Measurements from ENCODE around the gene LZTFL1. TPM values are rescaled to one million over a fixed set of nuclear protein-coding genes. Genes with fewer than 3 reads are reported as not detected.
"Not testable (repeated sequence)": the region's sequence is repeated elsewhere in the genome, so short reads cannot be mapped to it uniquely, and the experiment has no call there.

The LZTFL1 gene
- total RNA-seq, 2 donors from 2014 or later, result 12.1 to 19.8 TPM

- H3K9ac ChIP-seq (ENCODE audit: extremely low read depth, low read length, poor library complexity, severe bottlenecking), result no peak overlapping the region
- no peaks in the 10 kb centered on the region for H3K36me3 ChIP-seq (ENCODE audit: control insufficient read depth, insufficient read depth, low read length)
- peaks cover 9% of the 10 kb centered on the region for H3K9me3 ChIP-seq (ENCODE audit: control insufficient read depth, low read length)
- no peak overlapping the region for H3K27ac ChIP-seq (ENCODE audit: low read depth, low read length)
- Mint-ChIP-seq H3K27me3 (ENCODE audit: insufficient read depth) (peaks cover 32% of the 10 kb centered on the region), H3K9me3 (peaks cover 6% of the 10 kb centered on the region), H3K36me3 (ENCODE audit: low read depth) (no peaks in the 10 kb centered on the region), H3K4me3 (no peak overlapping the region), H3K4me1 (no peaks in the 10 kb centered on the region), H3K27ac (no peak overlapping the region)
- DNase-seq, result no peak
- no peak overlapping the region for H3K4me3 ChIP-seq (ENCODE audit: low read length)
- H3K27me3 ChIP-seq (ENCODE audit: control insufficient read depth, insufficient read depth, low read length, poor library complexity, severe bottlenecking), result peaks cover 54% of the 10 kb centered on the region
- TF ChIP-seq, protein P1, sequence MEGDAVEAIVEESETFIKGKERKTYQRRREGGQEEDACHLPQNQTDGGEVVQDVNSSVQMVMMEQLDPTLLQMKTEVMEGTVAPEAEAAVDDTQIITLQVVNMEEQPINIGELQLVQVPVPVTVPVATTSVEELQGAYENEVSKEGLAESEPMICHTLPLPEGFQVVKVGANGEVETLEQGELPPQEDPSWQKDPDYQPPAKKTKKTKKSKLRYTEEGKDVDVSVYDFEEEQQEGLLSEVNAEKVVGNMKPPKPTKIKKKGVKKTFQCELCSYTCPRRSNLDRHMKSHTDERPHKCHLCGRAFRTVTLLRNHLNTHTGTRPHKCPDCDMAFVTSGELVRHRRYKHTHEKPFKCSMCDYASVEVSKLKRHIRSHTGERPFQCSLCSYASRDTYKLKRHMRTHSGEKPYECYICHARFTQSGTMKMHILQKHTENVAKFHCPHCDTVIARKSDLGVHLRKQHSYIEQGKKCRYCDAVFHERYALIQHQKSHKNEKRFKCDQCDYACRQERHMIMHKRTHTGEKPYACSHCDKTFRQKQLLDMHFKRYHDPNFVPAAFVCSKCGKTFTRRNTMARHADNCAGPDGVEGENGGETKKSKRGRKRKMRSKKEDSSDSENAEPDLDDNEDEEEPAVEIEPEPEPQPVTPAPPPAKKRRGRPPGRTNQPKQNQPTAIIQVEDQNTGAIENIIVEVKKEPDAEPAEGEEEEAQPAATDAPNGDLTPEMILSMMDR (conservative IDR thresholded peaks at IDR 0.05), result no peak
- no peaks in the 10 kb centered on the region for H3K4me1 ChIP-seq (ENCODE audit: control insufficient read depth, insufficient read depth, low read length)
- 84 to 90% methylated on average over 2 to 6 of the region's 7 CpGs for WGBS, 2 experiments (ENCODE audit: insufficient coverage in 1 of 2, insufficient read length in 1 of 2)
These were observed 19.3 kb upstream of the LZTFL1 start for GRCh38 chr3:45861043-45861719.

GRCh38 chr3:45860481-45860880 lies 18.6 kb upstream of the LZTFL1 start:
- Histone ChIP-seq H3K9me3 (ENCODE audit: control insufficient read depth, low read length) (peaks cover 9% of the 10 kb centered on the region), H3K36me3 (ENCODE audit: control insufficient read depth, insufficient read depth, low read length) (no peaks in the 10 kb centered on the region), H3K27ac (ENCODE audit: low read depth, low read length) (no peak overlapping the region), H3K4me1 (ENCODE audit: control insufficient read depth, insufficient read depth, low read length) (no peaks in the 10 kb centered on the region), H3K4me3 (ENCODE audit: low read length) (no peak overlapping the region), H3K9ac (ENCODE audit: extremely low read depth, low read length, poor library complexity, severe bottlenecking) (no peak overlapping the region), H3K27me3 (ENCODE audit: control insufficient read depth, insufficient read depth, low read length, poor library complexity, severe bottlenecking) (peaks cover 48% of the 10 kb centered on the region)
- Mint-ChIP-seq H3K9me3 (peaks cover 6% of the 10 kb centered on the region), H3K27ac (no peak overlapping the region), H3K27me3 (ENCODE audit: insufficient read depth) (peaks cover 31% of the 10 kb centered on the region), H3K4me1 (no peaks in the 10 kb centered on the region), H3K4me3 (no peak overlapping the region), H3K36me3 (ENCODE audit: low read depth) (no peaks in the 10 kb centered on the region)
- WGBS, 2 experiments (ENCODE audit: insufficient coverage in 1 of 2, insufficient read length in 1 of 2), result 87 to 95% methylated on average over 4 of the region's 4 CpGs
- TF ChIP-seq, protein P1 (conservative IDR thresholded peaks at IDR 0.05), result no peak
- no peak for DNase-seq

- H3K36me3 Mint-ChIP-seq (ENCODE audit: low read depth), result no peaks in the 10 kb centered on the region
- Histone ChIP-seq H3K4me3 (ENCODE audit: low read length) (no peak overlapping the region), H3K9me3 (ENCODE audit: control insufficient read depth, low read length) (peaks cover 9% of the 10 kb centered on the region), H3K36me3 (ENCODE audit: control insufficient read depth, insufficient read depth, low read length) (no peaks in the 10 kb centered on the region), H3K27ac (ENCODE audit: low read depth, low read length) (no peak overlapping the region), H3K4me1 (ENCODE audit: control insufficient read depth, insufficient read depth, low read length) (no peaks in the 10 kb centered on the region), H3K27me3 (ENCODE audit: control insufficient read depth, insufficient read depth, low read length, poor library complexity, severe bottlenecking) (peaks cover 54% of the 10 kb centered on the region), H3K9ac (ENCODE audit: extremely low read depth, low read length, poor library complexity, severe bottlenecking) (no peak overlapping the region)
- H3K27me3 Mint-ChIP-seq (ENCODE audit: insufficient read depth), result peaks cover 37% of the 10 kb centered on the region
- TF ChIP-seq, protein P1 (conservative IDR thresholded peaks at IDR 0.05), result no peak
- H3K27ac Mint-ChIP-seq, result no peak overlapping the region
- peaks cover 6% of the 10 kb centered on the region for H3K9me3 Mint-ChIP-seq
- DNase-seq, result no peak
- no peaks in the 10 kb centered on the region for H3K4me1 Mint-ChIP-seq
- WGBS, 2 experiments (ENCODE audit: insufficient coverage in 1 of 2, insufficient read length in 1 of 2), result 67 to 85% methylated on average over 4 to 7 of the region's 7 CpGs
- H3K4me3 Mint-ChIP-seq, result no peak overlapping the region
These were observed 17.1 kb upstream of the LZTFL1 start for GRCh38 chr3:45858809-45859543.

DNA sequence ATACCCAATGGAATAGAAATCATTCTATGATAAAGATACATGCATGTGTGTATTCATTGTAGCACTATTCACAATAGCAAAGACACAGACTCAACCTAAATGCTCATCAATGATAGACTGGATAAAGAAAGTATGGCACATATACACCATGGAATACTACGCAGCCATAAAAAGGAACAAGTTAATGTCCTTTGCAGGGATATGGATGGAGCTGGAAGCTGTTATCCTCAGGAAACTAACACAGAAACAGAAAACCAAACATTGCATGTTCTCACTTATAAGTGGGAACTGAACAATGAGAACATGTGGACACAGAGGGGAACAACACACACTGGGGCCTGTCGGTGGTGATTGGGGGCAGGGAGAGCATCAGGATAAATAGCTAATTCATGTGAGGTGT lies 15.1 kb upstream of the LZTFL1 start:
- H3K9me3 Mint-ChIP-seq; H3K4me1 Mint-ChIP-seq; H3K36me3 ChIP-seq (ENCODE audit: control insufficient read depth, insufficient read depth, low read length); H3K9ac ChIP-seq (ENCODE audit: extremely low read depth, low read length, poor library complexity, severe bottlenecking); H3K9me3 ChIP-seq (ENCODE audit: control insufficient read depth, low read length); H3K27ac Mint-ChIP-seq; H3K4me3 ChIP-seq (ENCODE audit: low read length); H3K4me1 ChIP-seq (ENCODE audit: control insufficient read depth, insufficient read depth, low read length); H3K27ac ChIP-seq (ENCODE audit: low read depth, low read length); DNase-seq; H3K4me3 Mint-ChIP-seq; H3K36me3 Mint-ChIP-seq (ENCODE audit: low read depth): not testable (repeated sequence)
- WGBS, 2 experiments (ENCODE audit: insufficient coverage in 1 of 2, insufficient read length in 1 of 2), result 67 to 89% methylated on average over 1 to 2 of the region's 2 CpGs
- H3K27me3 Mint-ChIP-seq (ENCODE audit: insufficient read depth), result peaks cover 47% of the 10 kb centered on the region
- peaks cover 58% of the 10 kb centered on the region for H3K27me3 ChIP-seq (ENCODE audit: control insufficient read depth, insufficient read depth, low read length, poor library complexity, severe bottlenecking)

DNA sequence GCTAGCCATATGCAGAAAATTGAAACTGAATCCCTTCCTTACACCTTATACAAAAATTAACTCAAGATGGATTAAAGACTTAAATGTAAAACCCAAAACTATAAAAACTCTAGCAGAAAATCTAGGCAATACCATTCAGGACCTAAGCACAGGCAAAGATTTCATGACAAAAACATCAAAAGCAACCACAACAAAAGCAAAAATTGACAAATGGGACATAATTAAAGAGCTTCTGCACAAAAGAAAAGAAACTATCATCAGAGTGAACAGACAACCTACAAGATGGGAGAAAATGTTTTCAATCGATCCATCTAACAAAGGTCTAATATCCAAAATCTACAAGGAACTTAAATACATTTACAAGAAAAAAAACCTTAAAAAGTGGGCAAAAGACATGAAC lies 14.4 kb upstream of the LZTFL1 start:
- H3K27ac Mint-ChIP-seq; H3K4me1 Mint-ChIP-seq; H3K4me3 Mint-ChIP-seq; H3K27ac ChIP-seq (ENCODE audit: low read depth, low read length); H3K9me3 Mint-ChIP-seq; H3K9me3 ChIP-seq (ENCODE audit: control insufficient read depth, low read length); H3K4me3 ChIP-seq (ENCODE audit: low read length); H3K4me1 ChIP-seq (ENCODE audit: control insufficient read depth, insufficient read depth, low read length); H3K36me3 Mint-ChIP-seq (ENCODE audit: low read depth); H3K36me3 ChIP-seq (ENCODE audit: control insufficient read depth, insufficient read depth, low read length); DNase-seq; H3K9ac ChIP-seq (ENCODE audit: extremely low read depth, low read length, poor library complexity, severe bottlenecking): not testable (repeated sequence)
- H3K27me3 Mint-ChIP-seq (ENCODE audit: insufficient read depth), result peaks cover 51% of the 10 kb centered on the region
- WGBS, 2 experiments (ENCODE audit: insufficient coverage in 1 of 2, insufficient read length in 1 of 2), result 94% methylated on average over 1 of the region's 1 CpG; no CpG with 5 or more reads in 1 of the 2 experiments
- peaks cover 58% of the 10 kb centered on the region for H3K27me3 ChIP-seq (ENCODE audit: control insufficient read depth, insufficient read depth, low read length, poor library complexity, severe bottlenecking)

Measured in endodermal cell (in vitro differentiated cells).